Hematopoietic multipotent progenitor cell treated with erythropoietin and hydrocortisone succinate and interleukin-3 and kit ligand, for 8 days (in vitro differentiated cells): ENCODE measurements around the gene GIGYF1.
"Not testable (repeated sequence)": the region's sequence is repeated elsewhere in the genome, so short reads cannot be mapped to it uniquely, and the experiment has no call there.

Experiments
- DNase-seq: peaks from one replicate; pipeline ENCODE4 v3.0.0-alpha.2; 2015

The GIGYF1 gene

DNA sequence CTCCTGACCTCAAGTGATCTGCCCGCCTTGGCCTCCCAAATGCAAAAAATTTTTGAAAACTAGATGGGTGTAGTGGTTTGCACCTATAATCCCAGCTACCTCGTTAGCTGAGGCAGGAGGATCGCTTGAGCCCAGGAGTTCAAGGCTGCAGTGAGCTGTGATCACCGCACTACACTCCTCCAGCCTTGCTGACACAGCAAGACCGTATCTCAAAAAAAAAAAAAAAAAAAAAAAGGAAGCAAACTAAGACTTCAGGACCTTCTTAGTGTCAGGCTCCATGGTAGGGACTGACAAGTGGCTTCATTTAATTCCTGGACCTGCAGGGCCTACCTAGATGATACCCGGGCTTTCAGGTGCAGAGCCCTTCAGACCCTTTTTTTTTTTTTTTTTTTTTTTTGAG, 14.3 kb upstream of the GIGYF1 start:
- no peak for DNase-seq

GRCh38 chr7:100706672-100707311, 12.7 kb upstream of the GIGYF1 start:
- DNase-seq, result no peak

DNA sequence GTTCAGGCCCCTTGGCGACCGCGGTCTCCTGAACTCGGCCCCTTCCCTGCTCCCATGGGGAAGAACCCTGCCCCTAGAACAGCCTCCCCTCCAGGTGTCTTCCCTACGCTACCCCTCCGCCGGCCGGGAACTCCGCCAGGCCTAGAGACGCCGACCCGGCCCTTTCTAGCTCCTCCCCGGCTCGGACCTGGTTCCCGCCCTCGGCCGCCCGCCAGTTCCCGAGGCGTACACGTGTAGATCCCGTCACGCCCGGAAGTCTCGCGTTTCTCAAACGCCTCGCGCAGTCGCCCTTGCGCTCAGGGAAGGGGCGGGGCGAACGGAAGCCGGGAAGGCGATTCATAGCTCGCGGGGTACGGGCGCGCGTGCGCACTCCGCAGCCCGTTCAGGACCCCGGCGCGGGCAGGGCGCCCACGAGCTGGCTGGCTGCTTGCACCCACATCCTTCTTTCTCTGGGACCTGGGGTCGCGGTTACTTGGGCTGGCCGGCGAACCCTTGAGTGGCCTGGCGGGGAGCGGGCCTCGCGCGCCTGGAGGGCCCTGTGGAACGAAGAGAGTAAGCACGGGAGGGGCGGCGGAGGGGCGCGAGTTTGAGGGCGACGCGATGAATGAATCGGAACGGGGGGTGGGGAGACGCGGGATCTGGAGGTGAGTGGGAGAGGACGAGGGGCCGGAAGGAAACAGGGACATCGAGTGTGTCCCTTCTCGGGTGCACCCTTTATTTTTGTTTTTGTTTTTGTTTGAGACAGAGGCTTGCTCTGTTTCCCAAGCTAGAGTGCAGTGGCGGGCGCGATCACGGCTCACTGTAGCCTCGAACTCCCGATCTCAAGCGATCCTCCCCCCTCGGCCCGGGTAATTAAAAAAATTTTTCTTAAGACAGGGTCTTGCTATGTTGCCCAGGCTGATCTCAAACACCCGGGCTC, 12.0 kb upstream of the GIGYF1 start, which contains the start of gene POP7:
TSS of gene POP7 (plus strand) at position 369 of the 919 bp plus-strand sequence. CDS start 710 bp downstream, outside the sequence.
- DNase-seq, result peak; percentile 98

DNA sequence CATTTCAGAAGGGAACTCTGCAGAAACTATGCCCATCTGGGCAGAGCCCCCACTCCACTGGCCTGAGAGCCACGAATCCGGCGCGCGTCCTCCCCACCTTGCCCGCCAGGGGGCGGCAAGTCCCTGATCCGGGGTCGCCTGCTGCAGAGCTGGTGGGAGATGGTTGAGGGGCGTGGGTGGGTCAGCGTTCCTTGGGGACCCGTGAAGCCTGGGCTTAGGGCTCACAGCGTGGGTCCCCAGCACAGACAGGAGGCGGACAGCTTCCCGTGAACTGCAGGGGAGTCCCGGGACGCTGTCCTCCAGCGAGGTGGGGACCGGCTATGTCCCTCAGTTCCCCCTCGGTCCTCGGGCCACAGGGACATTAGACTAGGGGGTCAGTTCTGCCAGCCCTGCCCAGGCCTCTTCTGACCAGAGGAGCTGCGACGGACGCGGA, 11.3 kb upstream of the GIGYF1 start:
- peak; percentile 77 for DNase-seq

DNA sequence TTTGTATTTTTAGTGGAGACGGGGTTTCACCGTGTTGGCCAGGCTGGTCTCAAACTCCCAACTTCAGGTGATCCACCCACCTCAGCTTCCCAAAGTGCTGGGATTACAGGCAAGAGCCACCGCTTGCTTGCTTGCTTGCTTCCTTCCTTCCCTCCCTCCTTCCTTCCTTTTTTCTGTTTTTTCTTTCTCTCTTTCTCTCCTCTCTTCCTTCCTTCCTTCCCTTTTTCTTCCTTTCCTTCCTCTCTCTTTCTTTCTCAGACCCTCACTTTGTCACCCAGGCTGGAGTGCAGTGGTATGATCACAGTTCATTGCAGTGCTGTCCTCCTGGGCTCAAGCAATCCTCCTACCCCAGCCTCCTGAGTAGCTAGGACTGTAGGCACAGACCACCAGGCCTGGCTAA, 7.0 kb upstream of the GIGYF1 start:
- DNase-seq, result not testable (repeated sequence)

DNA sequence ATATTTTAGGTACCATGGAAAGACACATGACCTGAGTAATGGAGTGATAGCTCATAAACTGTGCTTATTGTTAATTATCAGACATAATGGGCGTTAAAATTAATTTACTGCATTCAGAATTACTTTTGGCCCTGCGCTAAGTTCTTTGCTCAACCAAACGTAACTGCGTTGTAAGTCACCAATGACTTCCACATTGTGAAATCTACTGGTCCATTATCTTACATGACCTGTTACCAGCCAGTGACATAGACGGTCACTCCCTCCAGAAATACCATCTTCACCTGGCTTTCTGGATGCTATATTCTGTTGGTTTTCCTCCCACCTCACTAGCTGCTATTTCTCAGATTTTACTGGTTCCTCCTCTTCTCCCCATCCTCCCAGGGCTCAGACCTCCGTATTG, 5.0 kb upstream of the GIGYF1 start:
- no peak for DNase-seq

DNA sequence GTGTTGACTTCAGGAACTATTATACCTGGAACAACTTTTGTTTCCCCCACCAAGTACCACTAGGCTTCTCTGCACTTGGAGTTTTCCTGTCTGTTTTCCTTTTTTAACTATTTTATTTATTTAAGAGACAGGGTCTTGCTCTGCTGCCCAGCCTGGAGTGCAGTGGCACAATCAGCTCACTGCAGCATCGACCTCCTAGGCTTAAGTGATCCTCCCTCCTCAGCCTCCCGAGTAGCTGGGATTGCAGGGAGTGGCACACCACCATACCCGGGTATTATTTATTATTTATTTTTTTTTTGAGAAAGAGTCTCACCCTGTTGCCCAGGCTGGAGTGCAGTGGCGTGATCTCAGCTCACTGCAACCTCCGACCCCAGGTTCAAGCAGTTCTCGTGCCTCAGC, 2.1 kb upstream of the GIGYF1 start:
- DNase-seq, result no peak

GRCh38 chr7:100693312-100694097, 545 bp downstream of the GIGYF1 start:
- no peak for DNase-seq

- no peak for DNase-seq
Observed at GRCh38 chr7:100692578-100692961, 1.5 kb downstream of the GIGYF1 start.

DNA sequence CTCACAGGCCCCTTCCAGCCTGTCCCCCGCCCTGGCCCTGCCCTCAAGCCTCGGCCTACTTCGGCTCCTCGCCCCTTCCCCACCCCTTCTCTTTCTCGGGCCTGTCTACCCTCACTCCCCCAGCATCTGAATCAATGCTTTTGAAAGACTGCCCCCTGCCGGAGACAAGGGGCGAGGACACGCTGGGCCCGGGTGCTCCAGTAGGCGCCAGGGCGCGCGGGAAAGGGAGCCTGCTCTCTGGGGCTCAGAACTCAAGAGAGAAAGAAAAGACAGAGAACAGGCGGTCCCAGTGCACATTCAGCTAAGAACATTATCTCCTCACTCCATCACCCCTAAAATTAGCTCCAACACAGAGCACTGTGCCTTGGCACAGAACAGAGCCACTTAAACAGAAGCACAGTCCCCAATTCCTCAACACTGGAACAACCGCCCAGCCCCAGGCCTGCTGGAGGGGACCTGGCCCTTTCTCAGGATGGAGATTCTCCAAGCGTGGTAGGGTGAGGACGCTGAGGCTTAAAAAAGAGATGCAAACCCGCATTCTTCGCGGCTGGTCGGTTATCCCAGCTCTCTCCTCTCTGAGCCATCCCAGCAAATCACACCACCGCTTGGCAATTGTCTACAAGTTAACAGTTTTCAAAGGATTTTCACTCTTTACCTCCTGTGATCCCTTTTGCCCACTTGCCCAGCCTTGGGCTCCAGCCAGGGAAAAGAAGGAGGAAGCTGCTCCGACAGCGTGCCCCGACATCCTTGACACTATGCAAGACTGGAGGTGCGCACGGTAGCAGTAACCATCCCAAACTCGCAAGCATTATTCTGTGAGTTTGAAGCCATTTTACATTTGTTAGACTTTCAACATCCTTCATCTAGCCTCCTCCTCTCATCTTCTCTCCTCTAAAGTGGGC, 2.1 kb downstream of the GIGYF1 start:
- DNase-seq, result peak; percentile 88

DNA sequence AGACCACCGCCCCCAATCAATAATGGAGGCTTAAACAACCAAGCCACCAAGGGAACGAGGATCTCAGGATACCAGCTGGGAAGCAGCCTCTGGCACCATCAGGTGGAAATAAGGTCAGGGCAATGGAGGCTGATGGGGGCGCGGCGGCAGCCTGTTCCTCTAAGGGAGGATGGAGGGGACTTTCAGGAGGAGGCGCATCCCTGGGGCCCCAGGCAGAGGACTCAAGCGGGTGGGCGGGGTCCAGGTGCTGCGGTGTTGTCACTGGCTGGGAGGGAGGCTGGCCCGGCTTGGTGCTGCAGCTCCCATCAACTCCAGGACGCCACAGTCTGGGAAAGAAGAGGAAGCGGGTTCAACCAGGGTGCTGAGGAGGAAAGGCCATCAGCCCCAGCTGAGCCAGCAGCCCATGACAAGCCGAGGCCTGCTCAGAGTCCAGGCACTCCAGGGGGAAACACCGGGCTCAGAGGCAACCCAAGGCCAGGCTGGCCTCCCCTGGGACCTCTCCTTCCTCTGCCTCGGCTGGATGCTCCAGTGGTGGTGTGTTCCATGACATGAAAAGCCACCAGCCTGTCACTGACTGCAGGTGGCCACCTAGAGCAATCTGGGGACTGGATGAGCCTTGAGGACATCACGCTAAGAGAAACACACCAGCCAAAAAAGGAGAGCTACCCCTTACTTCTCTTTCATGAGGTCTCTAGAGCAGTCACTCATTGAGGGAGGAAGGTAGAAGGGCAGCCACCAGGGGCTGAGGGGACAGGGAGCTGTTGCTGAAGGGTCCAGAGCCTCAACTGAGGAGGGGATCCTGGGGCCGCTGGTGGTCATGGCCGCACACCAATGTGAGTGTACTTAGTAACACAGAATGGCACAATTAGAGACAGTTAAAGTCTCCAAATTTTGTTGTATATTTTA, 4.6 kb downstream of the GIGYF1 start:
- no peak for DNase-seq

- DNase-seq, result no peak
Observed at GRCh38 chr7:100688326-100688860, 5.7 kb downstream of the GIGYF1 start.

DNA sequence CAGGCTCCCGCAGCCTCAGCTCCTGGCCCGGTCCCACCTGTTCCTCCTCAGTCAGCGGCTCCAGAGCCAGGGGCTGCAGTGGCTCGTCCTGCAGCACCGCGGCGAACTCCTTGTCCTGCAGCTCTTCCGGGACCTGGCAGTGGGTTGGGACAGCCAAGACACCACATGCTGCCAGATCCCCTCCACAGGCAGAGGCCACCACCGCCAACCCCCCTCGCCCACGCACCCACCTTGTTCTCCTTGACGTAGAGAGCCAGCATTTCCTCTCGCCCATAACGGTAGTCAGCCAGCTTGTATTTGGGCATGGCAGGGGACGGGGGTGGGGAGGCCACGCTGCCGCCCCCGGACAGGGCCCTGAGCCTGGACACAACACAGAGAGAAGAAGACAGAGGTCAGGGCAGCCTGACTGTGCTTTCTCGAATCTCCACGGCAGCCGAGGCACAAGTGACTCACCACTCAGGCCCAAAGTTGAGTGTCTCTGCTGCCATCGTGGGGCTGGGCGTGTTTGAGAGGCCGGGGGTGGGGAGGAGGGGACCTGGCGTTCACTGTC, 6.2 kb downstream of the GIGYF1 start:
- no peak for DNase-seq

DNA sequence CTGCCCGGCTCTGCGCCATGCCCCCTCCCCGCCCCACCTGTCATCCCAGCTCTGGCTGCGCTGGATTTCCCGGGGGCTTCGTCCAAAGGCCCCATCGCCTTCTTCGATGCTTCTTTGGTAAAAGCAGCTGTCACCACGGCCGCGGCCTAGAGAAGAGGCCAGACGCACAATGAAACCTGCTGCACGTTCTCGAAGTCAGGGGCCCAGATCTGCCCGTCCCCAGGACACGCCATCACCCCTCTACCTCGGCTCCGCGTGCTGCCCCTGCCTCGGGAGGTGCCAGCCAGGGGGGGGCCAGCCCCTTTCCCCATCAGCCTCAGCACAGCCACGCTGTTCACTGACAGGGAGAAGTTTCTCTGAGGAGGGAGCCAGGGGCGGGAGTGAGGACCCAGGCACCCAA, 6.8 kb downstream of the GIGYF1 start:
- no peak for DNase-seq

GRCh38 chr7:100686822-100687211, 7.2 kb downstream of the GIGYF1 start:
- DNase-seq, result no peak

- DNase-seq, result no peak
Observed at GRCh38 chr7:100686201-100686821, 7.7 kb downstream of the GIGYF1 start.

DNA sequence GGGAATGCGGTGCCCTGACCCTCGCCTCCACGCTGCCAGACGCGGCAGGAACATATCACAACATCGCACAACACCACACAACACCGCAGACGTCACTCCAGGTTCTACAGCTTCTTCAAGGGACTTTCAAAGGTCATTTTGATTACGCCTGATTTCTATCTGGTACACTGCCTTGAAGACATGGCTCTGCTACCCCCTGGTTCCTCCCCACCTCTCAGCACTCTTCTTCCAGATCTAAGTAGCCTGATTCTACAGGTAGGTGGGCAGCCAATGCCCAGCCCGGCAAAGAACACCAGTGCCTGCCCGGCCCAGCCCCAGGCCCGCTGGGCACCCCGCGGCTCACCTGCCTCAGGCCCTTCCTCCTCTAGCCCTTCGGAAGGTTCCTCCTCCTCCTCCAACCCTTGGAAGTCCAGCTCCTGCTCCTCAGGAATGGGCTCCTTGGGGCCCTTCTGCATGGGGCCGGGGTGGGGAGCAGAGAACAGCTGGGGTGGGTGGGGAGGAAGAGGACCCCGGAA, 8.4 kb downstream of the GIGYF1 start:
- DNase-seq, result no peak

DNA sequence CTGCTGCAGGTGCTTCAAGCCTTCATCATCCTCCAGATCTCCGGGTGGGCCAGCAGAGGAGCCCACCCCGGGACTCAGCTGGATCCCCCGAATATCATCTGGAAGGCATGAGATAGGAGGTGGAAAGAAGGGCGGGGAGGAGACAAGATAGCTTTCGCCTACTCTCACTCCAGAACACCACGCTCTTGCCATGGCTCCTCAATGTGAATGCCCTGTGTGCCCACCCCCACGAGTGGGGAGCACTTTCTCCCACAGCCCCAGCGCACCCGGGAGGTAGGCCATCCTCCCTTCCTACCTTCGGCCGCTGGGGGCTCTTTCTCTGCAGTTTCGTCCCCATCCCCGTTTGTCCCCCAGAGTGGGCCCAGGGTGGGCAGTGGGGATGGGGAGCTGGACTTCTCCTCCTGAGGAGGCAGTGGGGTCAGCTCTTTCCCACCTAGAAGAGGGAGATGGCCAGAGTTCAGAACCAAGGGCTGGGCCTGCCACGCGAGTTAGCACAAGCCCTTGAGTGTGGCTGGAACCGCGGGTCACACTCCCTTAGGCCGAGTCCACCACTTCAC, 8.9 kb downstream of the GIGYF1 start:
- no peak for DNase-seq

DNA sequence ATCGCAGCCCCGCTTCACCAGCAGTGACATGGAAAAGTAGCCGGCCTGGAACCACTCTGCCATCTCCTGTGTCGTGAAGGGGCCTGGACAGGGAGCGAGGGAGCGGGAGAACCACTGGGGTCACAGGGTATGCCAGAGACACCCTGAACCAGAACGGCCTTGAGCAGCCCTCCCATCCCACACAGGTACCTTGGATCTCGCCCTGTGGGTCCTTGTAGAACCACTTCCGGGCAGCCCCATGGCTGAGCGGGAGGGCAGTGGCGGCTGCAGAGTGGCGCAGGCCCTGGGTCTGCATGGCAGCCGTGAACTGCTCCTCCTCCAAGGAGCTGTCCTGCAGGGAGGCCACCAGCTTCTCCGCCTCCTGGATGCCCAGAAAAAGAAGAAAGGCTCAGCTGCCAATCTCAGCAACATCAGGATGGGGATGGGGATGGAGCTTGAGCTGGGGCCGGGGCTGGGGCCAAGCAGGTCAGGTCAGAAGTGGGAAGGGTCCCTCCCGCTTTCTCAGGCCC, 9.5 kb downstream of the GIGYF1 start:
- DNase-seq, result no peak
